ENCODE measurements around the gene STAT6.

STAT6 gene

GRCh38 chr12:57143454-57143853 lies 32.3 kb upstream of the STAT6 start:
- FAIRE-seq = no peak
- no peak for DNase-seq (ENCODE audit: insufficient read length, low spot score)
- TF ChIP-seq, protein P1, sequence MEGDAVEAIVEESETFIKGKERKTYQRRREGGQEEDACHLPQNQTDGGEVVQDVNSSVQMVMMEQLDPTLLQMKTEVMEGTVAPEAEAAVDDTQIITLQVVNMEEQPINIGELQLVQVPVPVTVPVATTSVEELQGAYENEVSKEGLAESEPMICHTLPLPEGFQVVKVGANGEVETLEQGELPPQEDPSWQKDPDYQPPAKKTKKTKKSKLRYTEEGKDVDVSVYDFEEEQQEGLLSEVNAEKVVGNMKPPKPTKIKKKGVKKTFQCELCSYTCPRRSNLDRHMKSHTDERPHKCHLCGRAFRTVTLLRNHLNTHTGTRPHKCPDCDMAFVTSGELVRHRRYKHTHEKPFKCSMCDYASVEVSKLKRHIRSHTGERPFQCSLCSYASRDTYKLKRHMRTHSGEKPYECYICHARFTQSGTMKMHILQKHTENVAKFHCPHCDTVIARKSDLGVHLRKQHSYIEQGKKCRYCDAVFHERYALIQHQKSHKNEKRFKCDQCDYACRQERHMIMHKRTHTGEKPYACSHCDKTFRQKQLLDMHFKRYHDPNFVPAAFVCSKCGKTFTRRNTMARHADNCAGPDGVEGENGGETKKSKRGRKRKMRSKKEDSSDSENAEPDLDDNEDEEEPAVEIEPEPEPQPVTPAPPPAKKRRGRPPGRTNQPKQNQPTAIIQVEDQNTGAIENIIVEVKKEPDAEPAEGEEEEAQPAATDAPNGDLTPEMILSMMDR (IDR thresholded peaks at IDR 0.05; ENCODE audit: insufficient read depth, missing control alignments) = no peak

DNA sequence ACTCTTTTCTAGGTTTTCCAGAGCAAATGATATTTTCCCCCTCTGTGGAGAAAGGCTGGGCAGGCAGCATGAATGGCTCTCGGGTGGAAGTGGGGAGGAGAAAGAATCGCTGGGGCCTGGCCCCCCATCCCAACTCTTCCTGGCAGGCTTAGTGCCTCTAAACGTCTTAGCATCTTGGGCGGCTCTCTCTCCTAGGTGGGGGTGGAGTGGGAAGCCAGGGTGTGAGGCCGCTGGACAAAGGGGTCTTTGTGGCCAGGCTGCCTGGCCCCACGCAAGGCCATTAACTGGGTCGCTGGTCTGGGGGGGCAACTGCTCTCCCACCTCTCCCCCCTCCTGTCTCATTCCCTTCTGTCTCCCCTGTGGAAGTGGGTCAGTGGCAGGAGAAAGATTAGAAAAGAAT lies 31.6 kb upstream of the STAT6 start:
- DNase-seq (ENCODE audit: insufficient read length, low spot score) (no peak), FAIRE-seq (no peak)
- TF ChIP-seq, protein P1 (IDR thresholded peaks at IDR 0.05; ENCODE audit: insufficient read depth, missing control alignments) = no peak

- DNase-seq (ENCODE audit: insufficient read length, low spot score) = no peak
- TF ChIP-seq, protein P1 (IDR thresholded peaks at IDR 0.05; ENCODE audit: insufficient read depth, missing control alignments) = no peak
- FAIRE-seq = no peak
Measured at GRCh38 chr12:57142121-57142520, 31.0 kb upstream of the STAT6 start.

DNA sequence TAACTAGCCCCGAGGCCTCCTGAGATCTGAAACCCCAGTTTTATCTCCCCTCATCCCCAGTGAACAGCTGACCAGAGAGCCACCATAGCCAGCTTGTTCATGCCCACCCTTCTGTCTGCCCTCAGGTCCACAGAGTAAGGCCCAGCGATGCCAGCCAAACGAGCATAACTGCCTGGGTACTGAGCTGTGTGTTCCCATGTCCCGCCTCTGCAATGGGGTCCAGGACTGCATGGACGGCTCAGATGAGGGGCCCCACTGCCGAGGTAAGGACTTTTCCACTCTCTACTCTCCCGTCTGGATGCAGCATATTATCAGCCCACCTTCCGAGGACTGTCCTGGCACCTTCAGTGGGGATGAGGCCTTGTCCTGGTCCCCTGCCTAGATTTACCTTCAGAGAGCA lies 30.1 kb upstream of the STAT6 start:
- TF ChIP-seq, protein P1 (IDR thresholded peaks at IDR 0.05; ENCODE audit: insufficient read depth, missing control alignments) = no peak
- DNase-seq (ENCODE audit: insufficient read length, low spot score) = no peak
- no peak for FAIRE-seq

GRCh38 chr12:57139796-57140649 lies 28.9 kb upstream of the STAT6 start:
- FAIRE-seq (no peak), DNase-seq (ENCODE audit: insufficient read length, low spot score) (no peak)
- TF ChIP-seq, protein P1 (IDR thresholded peaks at IDR 0.05; ENCODE audit: insufficient read depth, missing control alignments) = no peak

GRCh38 chr12:57138526-57139272 lies 27.5 kb upstream of the STAT6 start:
- no peak for FAIRE-seq
- TF ChIP-seq, protein P1 (IDR thresholded peaks at IDR 0.05; ENCODE audit: insufficient read depth, missing control alignments) = no peak
- DNase-seq (ENCODE audit: insufficient read length, low spot score) = no peak

All from D721Med (cell line).